Activated CD4-positive, alpha-beta T cell treated with anti-CD3 and anti-CD28 coated beads for 48 hours (primary cell): Measurements from ENCODE around the gene SDR39U1.

Experiments used
- DNase-seq: peaks from one replicate; pipeline ENCODE4 v3.0.0-alpha.2; 2020

SDR39U1 gene

DNA sequence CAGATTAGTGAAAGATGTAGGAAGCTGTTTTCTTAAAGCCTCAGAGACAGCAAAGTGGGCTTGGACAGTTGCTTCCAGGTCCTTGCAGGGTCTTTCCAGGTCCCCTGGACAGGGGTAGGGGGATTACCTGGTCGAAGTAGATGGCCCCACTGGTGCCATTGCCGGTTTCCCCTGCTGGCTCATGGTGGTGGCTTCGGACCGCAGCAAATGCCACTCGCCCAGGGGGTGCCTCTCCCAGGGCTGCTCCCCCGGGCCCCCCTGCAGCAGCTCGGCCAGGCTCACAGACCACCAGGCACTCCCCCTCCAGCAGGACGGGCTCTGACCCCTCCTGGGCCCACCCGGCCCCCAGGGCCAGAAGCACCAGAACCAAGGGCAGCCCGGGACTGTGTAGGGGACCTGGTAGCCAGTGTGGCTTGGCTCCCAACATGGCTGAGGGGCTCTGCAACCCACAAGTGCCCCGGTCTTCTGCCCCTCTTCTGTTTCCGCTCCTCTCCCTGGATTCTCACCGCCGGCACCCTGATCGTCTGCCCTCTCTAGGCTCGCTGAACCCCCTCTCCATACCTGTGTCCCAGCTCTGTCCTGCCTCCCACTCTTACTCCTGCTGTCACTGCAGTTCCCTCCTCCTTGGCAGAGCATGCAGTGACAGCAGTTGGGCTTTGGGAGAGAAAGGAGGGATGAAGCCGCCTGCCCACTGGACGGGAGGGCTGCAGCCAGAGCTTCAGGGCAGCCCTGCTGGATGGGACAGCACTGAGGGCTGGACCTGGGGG lies 13.8 kb downstream of the SDR39U1 start:
- DNase-seq, result no peak

DNA sequence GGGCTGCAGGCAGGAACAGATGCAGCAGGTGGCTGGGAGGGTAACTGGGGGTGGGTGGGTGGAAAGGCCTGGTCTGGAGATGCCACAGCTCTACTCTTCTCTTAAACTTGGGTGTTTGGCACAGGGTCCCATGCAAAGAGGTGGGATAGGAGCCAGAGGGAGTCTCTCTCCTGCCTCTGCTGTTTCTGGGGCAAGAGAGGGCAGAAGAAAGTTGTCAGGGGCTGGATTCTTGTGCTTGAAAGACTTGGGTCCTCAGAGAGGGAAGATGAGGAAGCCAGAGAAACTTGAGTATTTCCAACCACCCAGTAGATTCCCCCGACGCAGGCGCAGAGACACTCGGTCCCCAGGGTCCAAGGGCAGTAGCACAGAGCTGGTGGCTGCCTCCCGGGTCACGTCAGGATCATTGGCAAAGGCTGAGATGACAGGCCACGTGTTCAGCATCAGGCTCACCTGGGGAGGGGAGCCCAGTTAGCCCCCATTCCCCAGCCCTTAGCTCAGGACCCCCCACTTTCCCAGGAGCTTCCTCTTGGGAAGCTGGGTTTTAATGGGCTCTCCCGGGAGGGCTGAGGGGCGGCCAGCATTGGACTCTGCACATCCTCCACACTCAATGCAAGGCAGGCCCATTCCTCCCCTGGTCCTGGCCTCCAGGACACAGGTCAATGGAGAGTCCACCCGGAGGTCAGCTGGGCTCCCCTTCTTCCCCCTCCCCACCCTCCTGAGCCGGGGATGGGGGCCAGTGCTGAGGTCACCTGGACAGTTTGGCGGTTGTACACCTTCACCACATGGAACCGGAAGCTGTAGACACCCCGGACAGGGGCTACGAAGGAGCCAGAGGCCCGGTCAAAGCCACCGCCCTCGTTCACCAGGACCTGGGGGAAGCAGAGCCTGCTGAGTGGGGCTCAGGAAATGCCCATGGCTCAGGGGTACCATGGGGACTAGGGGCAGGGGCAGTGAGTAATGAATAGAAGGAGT lies 14.8 kb downstream of the SDR39U1 start:
- no peak for DNase-seq

DNA sequence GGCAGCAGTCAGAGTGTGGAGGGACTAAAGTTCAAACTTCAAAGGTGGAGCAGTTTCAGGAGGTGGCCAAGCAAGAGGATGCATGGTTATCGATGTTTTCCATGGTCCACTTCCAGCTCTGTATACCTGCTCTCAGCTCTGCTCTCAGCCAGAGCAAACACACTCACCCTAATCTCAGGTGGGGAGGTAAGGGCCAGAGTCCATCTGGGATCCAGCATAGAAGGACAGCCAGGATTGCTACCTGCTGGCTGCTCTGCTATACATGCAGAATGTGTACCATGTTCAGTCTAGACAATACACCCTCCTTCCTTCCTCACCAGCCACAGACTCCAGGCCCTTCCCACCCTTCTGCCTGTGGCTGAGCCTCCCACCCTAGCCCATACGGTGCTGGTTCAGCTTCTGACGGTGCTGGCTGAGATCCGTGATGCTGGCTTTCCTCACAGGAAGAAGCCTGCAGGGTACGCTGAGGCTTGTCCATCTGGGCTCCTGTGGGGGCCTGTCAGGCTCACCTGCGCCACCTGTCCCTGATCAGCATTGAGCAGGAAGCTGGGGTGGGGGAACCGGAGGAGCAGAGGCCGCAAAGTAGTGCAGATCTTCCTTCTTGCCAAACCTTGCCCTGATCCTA lies 15.6 kb downstream of the SDR39U1 start:
- DNase-seq, result no peak

DNA sequence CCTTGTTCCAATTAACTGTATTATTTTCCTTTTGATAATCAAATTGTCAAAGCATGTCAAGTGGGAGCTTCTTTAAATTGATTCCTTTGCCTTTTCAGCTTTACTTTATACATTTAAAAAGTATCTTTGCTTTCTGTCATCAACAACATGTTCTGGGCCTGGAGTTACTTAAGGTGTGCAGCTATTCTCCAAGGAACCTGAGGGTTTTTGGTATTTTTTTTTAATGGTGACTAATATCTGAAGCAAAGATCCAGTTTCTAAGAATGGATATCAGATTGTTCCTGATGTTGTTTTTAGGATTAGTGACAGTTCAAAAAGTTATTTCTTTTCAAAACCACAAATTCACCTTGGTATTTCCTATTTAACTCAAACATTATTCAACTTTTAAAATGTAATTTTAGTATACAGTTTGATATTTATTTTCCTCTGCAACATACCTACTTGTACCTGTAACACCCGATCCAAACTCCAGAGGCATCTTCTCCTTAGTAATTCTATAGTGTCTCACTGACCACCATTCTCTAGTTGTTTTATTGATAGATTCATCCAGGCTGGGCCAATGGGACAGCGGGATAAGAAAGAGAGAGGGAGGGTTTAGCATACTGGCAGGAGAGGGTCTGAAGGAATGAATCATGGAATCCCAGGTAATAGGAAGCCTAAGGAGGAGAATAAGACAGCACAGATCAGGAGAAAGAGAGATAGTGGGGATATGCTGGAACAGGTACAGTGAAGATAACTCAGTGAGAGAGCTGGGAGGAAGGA lies 16.2 kb downstream of the SDR39U1 start:
- no peak for DNase-seq

DNA sequence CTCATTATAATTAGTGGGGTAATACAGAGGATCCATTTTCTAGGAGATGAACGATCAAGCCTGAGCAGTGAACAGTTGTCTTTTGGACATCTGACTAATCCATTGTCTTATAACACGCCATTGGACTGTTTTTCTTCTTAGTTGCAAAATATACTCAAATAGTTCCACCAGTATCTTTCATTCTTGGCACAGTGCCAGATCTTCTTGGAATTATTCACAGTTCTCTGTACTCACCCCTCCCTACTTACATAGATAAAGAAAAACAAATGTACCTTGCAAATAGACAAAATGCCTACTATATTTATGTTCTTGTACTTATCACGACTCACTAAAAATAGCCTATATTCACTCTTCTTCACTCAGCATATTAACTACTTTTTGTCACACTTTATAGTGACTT lies 16.9 kb downstream of the SDR39U1 start:
- no peak for DNase-seq

DNA sequence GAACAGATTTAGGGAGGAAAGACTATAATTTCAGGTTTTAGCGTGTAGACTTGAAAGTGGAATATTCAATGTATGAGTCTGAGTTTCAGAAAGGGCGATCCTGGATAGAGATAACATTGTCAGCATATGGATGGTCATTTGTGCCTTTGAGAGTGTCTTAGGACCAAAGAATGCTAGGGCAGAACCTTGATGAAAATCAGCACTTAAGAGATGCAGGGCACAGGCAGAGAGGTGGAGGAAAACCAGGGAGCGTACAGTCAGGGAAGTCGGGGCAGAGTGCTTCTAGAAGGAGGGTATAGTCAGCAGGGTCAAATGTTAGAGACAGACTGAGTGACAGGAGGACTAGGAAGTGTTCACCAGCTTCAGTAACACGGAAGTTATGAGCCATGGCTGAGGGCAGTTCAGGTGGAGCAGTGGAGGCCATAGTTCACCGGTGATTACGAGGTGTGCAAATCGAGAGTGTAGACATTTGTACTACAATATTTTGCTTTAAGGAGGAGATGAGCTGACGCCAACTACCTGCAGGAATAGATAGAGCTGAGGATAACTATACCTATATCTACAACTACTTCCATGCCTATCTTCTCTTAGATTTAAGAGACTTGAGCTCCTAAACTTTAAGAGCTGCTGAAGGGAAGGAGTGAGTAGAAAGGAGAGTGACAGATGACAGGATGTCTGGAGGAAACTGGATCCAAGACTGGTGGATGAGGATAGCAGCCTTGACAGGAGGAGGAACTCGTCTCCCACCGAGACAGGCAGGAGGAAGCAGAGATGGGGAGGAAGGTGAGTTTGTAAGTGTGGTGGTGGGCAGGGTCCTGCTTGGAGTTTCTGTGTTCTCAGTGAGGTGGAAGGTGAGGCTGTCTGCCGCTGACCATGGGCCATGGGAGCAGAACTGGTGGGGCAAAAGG lies 19.6 kb downstream of the SDR39U1 start:
- no peak for DNase-seq

DNA sequence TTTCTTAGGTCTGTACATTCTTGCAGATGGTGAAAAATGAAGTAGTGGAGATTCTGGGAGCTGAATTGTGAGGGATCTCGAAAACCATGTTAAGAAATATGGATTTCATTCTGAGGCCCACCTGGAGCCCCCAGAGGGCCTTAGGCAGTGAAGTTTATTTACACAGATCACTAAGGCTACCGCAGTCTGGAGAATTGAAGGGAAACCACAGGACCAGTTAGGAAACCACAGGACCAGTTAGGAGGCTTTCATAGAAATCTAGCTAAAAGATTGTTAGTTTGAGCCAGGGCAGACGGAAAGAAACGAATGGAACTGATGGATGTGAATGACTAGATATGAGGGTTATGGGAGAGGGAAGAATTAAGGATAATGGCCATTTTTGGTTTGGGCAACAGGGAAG lies 20.3 kb downstream of the SDR39U1 start:
- no peak for DNase-seq

DNA sequence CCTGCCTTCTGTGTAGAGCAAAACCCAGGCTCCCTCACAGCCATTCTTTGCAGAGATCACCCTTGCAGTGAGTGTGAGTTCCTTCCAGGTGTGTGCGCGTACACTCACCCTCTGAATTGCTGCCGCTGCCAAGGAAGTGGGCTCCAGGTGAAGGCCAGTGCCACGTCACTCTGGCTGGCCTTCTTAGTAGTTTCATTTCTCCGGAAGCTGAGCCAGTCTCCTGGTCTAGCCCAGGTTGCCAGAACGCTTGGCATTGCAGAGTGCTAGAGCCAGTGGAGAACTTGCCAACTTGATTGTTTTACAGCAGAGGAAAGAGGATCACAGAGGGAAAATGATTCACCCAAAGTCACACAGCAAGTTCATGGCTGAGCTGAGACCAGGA lies 24.1 kb downstream of the SDR39U1 start:
- no peak for DNase-seq

DNA sequence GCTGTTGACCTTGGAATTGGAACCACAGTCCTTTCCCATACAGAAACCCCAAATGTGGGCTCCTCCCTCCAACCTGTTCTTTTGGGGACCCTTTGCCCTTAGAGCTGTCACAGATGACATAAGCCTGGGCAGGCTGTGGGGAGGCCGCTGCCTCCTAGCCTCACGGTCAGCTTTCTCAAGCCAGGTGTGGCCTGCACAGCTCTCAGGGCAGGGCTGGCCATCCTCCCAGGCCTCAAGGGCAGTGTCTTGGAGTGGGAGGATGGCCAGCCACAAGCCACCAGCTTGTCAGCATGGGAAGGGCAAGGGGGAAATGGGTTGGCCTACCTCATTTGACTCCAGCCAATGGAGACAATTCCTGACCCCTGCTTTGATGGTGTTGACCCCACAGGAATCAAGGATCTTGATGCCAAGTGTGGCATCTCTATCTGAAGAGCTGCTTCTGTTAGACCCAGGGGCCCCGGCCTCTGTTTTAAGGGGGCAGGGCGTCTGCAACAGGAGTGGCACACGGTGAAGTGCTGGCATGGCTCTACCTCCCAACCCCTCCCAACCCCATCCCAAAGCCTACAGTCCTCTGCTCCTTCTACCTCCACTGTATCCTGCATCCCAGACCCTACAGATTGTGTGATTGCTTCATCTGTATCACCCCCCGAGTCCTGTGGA lies 24.6 kb downstream of the SDR39U1 start:
- no peak for DNase-seq

DNA sequence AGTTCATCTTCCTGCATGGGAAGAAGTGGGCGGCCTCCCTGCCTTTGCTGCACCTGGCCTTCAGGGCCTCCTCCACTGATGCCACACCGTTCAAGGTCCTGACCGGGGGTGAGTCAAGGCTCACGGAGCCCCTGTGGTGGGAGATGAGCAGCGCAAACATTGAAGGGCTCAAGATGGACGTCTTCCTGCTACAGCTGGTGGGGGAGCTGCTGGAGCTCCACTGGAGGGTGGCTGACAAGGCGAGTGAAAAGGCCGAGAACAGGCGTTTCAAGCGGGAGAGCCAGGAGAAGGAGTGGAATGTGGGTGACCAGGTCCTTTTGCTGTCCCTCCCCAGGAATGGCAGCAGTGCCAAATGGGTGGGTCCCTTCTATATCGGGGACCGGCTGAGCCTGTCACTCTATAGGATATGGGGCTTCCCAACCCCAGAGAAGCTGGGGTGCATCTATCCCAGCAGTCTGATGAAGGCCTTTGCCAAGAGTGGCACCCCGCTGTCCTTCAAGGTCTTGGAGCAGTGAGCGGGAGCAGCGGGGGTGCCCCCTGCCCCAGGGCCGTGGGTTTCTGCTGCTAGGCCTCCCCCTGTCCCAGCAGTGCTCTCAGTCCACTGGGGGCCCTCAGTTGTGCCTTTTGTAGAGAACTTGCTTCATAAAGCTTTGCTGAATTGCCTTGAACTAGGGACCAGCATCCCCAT lies 25.5 kb downstream of the SDR39U1 start:
- DNase-seq, result no peak

DNA sequence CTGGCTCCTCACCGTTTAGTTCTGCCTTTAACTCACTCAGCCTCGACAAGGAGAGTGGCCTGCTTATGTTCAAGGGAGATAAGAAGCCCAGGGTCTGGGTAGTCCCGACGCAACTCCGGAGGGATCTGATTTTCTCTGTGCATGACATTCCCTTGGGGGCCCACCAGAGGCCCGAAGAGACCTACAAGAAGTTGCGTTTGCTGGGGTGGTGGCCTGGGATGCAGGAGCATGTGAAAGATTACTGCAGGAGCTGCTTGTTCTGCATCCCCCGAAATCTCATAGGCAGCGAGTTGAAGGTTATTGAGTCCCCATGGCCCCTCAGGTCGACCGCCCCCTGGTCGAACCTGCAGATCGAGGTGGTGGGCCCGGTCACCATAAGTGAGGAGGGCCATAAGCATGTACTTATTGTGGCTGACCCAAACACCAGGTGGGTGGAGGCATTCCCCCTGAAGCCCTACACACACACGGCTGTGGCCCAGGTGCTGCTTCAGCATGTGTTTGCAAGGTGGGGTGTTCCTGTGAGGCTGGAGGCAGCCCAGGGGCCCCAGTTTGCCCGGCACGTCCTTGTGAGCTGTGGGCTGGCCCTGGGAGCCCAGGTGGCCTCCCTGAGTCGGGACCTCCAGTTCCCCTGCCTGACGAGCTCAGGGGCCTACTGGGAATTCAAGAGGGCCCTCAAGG lies 26.2 kb downstream of the SDR39U1 start:
- DNase-seq, result no peak

DNA sequence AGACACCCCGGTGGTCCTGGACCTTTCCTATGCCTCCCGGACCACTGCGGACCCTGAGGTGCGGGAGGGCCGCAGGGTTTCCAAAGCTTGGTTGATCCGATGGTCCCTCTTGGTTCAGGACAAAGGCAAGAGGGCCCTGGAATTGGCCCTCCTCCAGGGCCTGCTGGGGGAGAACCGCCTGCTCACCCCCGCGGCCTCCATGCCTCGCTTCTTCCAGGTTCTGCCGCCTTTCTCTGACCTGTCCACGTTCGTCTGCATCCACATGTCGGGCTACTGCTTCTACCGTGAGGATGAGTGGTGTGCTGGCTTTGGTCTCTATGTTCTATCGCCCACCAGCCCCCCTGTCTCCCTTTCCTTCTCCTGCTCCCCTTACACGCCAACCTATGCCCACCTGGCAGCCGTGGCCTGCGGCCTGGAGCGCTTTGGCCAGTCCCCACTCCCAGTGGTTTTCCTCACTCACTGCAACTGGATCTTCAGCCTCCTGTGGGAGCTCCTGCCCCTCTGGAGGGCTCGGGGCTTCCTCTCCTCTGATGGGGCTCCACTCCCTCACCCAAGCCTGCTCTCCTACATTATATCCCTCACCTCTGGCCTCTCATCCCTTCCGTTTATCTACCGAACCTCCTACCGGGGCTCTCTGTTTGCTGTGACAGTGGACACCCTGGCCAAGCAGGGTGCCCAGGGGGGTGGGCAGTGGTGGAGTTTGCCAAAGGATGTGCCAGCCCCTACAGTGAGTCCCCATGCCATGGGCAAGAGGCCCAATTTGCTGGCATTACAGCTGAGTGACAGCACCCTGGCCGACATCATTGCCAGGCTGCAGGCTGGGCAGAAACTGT lies 26.9 kb downstream of the SDR39U1 start:
- DNase-seq, result no peak

DNA sequence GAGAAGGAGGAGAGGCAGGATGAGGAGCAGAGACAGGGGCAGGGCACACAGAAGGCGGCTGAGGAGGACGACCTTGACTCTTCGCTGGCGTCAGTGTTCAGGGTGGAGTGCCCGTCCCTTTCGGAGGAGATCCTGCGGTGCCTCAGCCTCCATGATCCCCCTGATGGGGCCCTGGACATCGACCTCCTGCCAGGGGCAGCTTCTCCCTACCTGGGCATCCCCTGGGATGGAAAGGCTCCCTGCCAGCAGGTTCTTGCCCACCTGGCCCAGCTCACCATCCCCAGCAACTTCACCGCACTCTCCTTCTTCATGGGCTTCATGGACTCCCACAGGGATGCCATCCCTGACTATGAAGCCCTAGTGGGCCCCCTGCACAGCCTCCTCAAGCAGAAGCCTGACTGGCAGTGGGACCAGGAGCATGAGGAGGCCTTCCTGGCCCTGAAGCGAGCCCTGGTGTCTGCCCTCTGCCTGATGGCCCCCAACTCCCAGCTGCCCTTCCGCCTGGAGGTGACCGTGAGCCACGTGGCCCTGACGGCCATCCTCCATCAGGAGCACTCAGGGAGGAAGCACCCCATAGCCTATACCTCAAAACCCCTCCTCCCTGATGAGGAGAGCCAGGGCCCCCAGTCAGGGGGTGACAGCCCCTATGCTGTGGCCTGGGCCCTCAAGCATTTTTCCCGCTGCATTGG lies 27.7 kb downstream of the SDR39U1 start:
- DNase-seq, result no peak

DNA sequence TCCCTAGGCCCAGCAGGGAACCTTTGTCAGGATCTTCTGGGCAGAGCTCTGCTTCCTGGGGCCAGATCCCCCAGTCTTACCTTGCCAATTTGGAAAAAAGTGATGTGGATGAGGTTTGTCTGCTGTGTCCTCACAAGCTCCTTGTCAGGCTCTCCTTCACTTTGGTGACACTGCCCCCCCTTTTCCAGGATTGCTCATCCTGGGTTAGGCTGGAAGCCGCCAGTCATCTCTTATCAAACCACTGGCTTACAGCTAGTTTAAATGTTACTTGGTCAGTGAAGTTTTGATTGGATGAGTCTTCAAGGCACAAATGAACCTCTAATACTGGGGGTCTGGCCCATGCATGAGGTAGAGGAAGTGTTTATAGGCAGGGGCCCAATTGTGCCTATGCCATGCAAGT lies 28.5 kb downstream of the SDR39U1 start:
- DNase-seq, result no peak

DNA sequence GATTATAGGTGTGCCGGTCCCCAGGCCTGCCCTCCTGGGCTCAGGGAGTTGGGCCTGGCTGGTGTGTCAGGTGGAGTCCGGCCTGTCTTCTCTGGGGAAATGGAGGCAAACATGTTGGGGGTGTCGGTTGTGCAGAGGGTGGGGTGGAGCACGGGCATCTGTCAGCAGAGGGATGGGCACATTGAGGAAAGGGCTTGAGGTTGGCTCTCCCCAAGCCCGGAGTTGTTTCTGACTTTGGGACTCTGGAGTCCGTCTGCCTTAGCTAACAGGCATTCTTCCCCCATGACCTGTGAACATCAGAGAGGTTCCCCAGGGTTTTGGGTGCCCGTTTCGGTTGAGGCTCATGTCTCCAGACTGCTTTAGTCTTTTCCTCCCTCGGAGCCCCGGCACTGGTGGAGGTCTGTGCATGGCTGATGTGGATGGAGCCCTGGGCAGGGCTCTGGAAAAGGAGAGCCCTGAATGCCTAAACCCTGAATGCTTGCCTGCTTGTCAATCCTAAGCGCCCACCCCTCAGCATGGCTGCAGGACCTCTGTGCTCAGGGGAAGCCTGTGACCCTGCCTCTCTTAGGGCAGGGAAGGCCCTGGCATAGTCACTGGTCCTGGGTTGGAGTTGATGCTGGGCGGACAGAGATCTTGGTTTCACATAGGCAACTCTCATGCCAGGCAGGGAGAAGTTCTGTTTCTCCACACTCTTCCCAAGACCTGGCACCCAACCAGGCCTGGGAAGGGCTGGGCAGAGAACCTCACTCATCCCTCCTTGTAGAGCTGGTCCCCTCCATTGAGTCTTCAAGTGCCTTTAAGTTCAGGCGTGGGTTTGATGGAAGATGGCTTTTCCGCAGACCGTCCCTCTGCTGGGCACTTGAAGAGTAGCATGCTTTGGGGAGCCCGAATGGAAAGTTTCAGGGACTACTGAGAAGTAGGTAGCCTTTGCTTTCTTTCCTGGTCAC lies 30.9 kb downstream of the SDR39U1 start:
- DNase-seq, result peak; percentile 55

DNA sequence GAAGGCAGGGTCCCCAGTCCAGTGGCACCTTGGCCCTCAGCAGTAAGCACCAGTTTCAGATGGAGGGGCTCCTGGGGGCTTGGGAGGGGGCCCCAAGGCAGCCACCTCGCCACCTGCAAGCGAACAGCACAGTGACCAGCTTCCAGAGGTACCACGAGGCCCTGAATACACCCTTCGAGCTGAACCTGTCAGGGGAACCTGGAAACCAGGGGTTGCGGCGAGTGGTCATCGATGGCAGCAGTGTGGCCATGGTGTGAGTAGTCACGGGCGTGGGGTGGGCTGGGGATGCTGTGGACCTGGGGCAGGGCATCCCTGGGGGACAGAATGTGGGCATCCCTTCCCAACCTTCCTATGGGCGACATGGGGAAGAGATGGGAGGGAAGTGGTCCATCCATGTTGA lies 32.6 kb downstream of the SDR39U1 start:
- no peak for DNase-seq

DNA sequence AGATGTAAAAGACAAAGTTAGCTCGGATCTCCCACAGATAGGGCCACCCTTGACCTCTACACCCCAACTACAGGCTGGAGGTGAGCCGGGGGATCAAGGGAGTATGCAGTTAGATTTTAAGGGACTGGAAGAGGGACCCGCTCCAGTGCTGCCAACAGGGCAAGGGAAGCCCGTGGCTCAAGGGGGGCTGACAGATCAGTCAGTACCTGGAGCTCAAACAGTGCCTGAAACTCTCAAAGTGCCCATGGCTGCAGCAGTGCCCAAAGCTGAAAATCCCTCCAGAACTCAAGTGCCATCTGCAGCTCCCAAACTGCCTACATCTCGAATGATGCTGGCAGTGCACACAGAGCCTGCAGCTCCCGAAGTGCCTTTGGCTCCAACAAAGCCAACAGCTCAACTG lies 33.4 kb downstream of the SDR39U1 start:
- no peak for DNase-seq
